GM12864 (cell line): ENCODE data around the gene OSTN.
A peak's percentile ranks its signal among the peaks of the same experiment; 100 is the strongest.

ENCODE experiments used
- DNase-seq: peaks from one replicate; pipeline ENCODE4 v3.0.0-alpha.2; 2011; ENCODE audit warnings: low read depth
- H3K4me3 ChIP-seq: 2 replicates; pipeline ENCODE4 v1.5.1; 2011; ENCODE audit warnings: mild to moderate bottlenecking, low read depth, low read length, control low read depth
- TF ChIP-seq, protein P1 (sequence below): IDR thresholded peaks from 2 replicates; pipeline ENCODE4 v1.5.1; 2011; ENCODE audit warnings: low read depth, mild to moderate bottlenecking, moderate library complexity, low read length, control low read depth, inconsistent platforms; ENCODE audit errors: missing control alignments

The OSTN gene

GRCh38 chr3:191298846-191299245, 99.8 kb downstream of the OSTN start:
- TF ChIP-seq, protein P1, sequence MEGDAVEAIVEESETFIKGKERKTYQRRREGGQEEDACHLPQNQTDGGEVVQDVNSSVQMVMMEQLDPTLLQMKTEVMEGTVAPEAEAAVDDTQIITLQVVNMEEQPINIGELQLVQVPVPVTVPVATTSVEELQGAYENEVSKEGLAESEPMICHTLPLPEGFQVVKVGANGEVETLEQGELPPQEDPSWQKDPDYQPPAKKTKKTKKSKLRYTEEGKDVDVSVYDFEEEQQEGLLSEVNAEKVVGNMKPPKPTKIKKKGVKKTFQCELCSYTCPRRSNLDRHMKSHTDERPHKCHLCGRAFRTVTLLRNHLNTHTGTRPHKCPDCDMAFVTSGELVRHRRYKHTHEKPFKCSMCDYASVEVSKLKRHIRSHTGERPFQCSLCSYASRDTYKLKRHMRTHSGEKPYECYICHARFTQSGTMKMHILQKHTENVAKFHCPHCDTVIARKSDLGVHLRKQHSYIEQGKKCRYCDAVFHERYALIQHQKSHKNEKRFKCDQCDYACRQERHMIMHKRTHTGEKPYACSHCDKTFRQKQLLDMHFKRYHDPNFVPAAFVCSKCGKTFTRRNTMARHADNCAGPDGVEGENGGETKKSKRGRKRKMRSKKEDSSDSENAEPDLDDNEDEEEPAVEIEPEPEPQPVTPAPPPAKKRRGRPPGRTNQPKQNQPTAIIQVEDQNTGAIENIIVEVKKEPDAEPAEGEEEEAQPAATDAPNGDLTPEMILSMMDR, result no peak
- no peak overlapping the region for H3K4me3 ChIP-seq
- DNase-seq, result no peak

- TF ChIP-seq, protein P1, result no peak
- H3K4me3 ChIP-seq, result no peak overlapping the region
- DNase-seq, result peak; percentile 35
Observed at GRCh38 chr3:191300422-191300821, 101.4 kb downstream of the OSTN start.

DNA sequence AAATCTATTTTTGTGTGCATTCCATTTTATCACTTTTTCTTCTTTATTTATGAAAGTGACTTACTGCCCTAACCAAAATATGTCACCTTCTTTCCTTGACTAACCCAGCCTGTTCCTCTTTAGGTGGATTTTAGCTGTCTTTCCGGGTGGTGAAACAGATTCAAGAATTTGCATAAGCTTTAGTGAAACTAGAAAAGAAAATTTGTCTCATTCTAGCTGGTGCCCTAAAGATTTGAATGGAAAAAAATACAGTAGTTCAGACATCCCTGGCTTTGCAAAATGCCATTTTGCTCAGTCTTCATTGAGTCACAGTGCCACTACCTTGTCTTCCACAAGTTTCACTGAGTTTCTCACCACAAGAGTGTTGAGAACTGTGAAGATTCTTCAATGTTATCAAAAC, 102.0 kb downstream of the OSTN start:
- DNase-seq, result peak; percentile 78
- H3K4me3 ChIP-seq, result no peak overlapping the region
- TF ChIP-seq, protein P1, result no peak

- TF ChIP-seq, protein P1, result no peak
- DNase-seq, result no peak
- H3K4me3 ChIP-seq, result no peak overlapping the region
Observed at GRCh38 chr3:191301782-191302411, 102.9 kb downstream of the OSTN start.

DNA sequence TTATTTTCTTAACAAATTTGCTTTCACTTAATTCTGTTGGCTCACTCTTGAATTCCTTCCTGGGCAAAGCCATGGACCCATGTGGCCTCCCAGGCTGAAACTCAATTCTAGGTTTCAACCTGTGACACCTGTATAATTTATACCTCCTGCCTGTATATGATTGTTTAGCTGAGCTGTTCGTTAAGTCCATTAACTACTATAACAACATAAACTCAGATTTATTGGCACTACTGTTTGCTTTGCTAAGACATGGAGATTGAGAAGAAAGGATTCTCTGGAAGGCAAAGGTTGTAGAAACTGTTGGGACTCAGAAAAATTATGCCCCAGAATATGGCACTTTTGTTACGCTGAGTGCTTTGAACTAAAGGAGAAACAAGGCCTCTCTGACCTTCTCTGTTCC, 103.4 kb downstream of the OSTN start:
- no peak overlapping the region for H3K4me3 ChIP-seq
- DNase-seq, result no peak
- TF ChIP-seq, protein P1, result no peak

- no peak for DNase-seq
Observed at GRCh38 chr3:191303596-191303995, 104.6 kb downstream of the OSTN start.

DNA sequence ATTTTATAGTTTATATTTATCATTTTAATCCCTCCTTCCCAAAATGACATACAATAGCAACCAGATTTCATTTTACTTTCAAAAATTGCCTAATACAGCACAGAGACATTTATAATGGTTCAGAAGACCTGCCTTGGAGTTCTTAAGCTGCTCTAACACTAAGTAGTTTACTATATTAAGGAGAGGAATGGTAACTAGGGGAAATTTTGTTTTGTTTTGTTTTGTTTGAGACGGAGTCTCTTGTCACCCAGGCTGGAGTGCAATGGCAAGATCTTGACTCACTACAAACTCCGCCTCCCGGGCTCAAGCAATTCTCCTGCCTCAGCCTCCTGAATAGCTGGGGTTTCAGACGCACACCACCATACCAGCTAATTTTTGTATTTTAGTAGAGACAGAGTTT, 107.4 kb downstream of the OSTN start:
- TF ChIP-seq, protein P1, result no peak
- H3K4me3 ChIP-seq, result no peak overlapping the region
- DNase-seq, result no peak

More at GRCh38 chr3:191303596-191303995, 104.6 kb downstream of the OSTN start:
- TF ChIP-seq, protein P1, result no peak
- H3K4me3 ChIP-seq, result no peak overlapping the region
